Activated CD8-positive, alpha-beta memory T cell treated with anti-CD3 and anti-CD28 coated beads, Interleukin-2, amount 50 U/mL, for 24 hours (primary cell): Measurements from ENCODE around the gene RHOT1.
"Not testable (repeated sequence)": the region's sequence is repeated elsewhere in the genome, so short reads cannot be mapped to it uniquely, and the experiment has no call there.

Experiments
- DNase-seq: peaks from one replicate; pipeline ENCODE4 v3.0.0-alpha.2; 2020; ENCODE audit errors: extremely low read depth

Gene RHOT1

GRCh38 chr17:32227910-32228309, 85.6 kb downstream of the RHOT1 start:
- DNase-seq: no peak

- no peak for DNase-seq
Measured at GRCh38 chr17:32235588-32235987, 93.3 kb downstream of the RHOT1 start.

- DNase-seq: no peak
Measured at GRCh38 chr17:32239456-32239855, 97.2 kb downstream of the RHOT1 start.

GRCh38 chr17:32240750-32241149, 98.4 kb downstream of the RHOT1 start:
- DNase-seq: no peak

DNA sequence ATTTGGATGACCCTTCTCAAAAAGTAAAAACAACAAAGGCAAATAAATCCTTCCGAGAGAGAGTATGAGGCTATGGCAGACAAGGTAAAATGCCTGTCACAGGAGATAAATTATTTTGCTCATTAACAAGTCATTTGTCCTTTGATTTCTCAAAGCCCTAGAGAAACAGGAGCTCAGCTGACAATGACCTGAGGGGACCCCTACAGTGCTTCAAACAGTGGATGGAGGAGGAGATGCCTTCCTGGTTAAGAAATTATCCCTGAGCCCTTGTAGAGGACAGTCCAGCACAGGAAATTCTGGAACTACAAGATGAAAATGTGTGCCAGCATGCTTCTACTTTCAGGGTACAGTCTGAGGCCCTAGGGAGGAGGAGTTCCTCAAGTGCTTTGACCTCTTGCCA, 99.3 kb downstream of the RHOT1 start:
- DNase-seq: no peak

DNA sequence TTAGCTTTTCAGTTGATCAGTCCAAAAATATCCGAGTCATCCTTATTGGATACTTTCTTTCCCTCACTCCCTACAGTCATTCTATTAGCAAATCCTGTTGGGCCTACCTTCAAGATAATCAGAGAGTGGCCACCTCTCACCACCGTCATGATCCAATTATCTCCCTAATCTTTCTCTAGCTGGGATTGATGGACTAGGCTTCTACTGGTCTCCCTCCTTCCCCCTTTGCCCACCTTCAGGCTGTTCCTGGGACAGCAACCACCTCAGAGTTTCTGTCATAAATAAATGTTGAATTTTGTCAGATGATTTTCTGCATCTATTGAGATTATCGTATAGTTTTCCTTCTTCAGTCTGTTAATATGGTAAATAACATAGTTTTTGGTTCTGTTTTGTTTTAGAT, 107.2 kb downstream of the RHOT1 start:
- no peak for DNase-seq

DNA sequence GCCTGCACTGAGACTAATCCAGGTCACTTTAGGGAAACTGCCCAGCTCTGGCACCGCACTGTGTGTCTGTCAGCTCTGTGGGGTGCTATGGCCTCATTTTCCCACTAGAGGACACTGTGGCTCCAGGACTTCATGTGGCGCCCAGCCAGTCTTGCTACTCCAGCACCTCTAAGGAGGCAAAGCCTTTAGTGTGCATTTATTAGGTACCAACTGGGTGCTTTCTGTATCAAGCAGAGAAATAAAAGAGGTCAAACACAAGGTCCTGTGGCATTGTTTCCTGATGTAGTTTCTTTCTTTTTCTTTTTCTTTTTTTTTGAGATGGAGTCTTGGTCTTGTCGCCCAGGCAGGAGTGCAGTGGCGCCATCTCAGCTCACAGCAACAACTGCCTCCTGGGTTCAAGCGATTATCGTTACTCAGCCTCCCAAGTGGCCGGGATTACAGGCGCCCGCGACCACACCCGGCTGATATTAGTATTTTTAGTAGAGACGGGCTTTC, 110.9 kb downstream of the RHOT1 start:
- DNase-seq: peak; percentile 28

DNA sequence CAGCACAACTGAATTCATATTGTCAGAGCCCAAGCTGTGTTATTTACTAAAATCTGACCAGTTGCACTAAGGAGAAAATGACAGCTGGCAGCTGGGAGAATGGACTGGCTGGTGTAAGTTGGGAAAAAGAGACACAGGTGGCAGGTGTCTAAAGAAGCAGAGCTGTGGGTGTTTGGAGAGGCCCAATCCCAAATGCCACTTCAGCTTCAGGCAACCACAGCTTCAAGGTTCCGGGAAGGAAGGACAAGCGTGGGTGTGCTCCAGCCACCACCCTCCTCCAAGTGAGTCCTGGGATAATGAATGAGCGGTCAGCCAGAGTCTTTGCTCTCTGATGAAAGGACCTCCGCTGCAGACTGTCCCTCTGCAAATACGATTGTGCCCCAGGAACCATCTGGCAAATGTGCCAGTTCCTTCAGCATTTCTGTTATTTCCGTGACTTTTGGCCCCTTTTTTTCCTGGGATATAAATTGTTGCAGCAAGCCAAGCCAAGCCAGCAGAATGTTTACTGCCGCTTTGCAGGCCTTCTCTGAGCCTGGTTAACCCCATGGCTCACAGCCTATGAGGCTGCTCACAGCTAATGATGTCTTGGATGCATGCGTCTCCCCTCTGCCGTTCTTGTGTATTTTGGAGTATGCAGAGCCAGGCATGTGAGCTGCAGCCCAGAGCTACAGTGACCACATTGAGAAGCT, 113.9 kb downstream of the RHOT1 start:
- DNase-seq: no peak

DNA sequence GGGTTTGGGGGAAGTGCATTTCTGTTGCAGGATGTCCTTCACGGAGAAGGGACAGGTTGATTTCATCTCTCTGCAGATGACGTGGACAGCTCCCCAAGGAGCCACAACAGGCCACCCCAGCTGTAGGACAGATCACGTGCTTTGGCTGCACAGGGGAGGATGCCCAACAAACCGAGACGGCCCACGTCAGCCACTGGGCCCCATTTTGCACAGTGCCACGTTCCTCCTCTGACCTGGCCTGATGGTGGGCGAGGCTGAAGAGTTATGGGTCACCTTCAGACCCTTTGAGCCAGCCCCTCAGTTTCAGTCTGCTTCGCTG, 114.4 kb downstream of the RHOT1 start:
- no peak for DNase-seq

DNA sequence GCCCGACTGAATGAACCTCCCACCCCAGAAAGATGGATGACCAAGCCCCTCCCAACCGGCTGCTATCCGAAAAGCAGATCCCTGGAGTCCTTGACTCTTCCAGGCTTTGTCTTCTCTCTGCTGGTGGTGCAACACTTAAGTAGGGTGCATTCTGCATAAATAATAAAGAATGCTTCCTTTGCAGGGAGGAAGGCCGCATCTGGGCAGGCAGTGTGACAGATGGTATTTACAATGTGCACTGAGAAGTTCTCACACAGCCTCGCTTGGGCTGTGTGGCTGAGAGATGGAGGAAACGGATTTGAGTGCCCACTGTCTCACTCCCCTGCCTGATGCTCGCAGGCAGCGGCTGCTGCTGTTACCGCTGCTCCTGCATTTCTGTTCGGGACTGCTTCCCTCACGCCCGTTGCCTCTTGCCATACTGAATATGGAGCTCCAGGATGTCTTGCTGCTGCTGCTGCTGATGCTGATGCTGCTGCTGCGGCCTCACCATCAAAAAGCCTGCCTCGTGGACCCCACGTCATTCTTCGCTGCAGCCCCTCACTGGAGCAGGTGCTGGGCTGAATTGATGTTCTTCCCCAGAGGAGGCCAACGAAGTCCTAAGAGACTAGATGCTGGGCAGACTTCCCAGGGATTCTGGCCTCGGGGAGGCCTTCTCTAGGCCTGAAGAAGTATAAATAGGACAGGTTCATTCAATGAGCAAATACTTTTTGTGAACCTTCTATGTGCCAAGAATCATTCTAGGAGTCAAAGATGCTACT, 116.3 kb downstream of the RHOT1 start:
- no peak for DNase-seq

- DNase-seq: no peak
Measured at GRCh38 chr17:32259586-32259985, 117.3 kb downstream of the RHOT1 start.

DNA sequence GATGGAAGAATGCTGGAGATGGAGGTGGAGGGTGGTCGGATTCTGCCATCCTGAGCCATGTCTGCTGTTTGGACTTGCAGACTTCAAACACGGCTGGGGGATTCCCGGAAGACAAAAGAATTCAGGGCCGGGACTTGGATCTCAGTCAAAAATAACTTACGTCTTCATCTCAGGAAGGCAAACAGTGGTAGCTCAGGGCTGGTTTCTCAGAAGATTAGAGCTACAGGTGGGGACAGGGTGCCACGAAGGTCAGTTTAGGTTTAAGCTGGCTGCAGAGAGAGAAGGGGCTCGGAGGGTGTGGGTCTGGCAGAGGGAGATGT, 119.1 kb downstream of the RHOT1 start:
- no peak for DNase-seq

DNA sequence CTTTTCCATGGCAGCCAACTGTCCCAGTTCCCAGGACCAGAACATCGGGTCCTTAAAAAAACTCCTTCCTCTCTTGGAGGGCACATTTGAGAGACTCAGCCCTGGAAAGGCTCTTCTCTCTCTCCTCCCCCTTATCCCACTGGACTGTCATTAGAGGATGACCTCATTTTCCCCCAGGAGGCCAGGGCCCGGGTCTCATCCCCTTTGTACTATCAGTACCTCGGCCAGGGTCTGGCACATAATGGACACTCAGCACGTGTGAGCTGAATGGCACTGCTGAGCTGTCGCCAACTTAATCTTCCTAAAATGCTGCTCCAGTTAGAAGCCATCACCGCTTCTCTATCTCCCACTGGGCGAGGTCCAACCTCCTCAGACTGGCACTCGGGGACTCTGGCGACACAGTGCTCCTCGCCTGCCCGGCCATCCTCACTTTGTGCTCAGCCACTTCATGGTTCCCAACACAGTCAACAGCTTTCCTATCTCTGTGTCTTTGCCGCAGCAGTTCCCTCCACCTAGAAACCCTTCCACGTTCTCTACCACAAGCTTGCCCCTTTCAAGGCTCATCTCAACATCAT, 119.7 kb downstream of the RHOT1 start:
- DNase-seq: no peak

GRCh38 chr17:32263515-32263914, 121.2 kb downstream of the RHOT1 start:
- not testable (repeated sequence) for DNase-seq

DNA sequence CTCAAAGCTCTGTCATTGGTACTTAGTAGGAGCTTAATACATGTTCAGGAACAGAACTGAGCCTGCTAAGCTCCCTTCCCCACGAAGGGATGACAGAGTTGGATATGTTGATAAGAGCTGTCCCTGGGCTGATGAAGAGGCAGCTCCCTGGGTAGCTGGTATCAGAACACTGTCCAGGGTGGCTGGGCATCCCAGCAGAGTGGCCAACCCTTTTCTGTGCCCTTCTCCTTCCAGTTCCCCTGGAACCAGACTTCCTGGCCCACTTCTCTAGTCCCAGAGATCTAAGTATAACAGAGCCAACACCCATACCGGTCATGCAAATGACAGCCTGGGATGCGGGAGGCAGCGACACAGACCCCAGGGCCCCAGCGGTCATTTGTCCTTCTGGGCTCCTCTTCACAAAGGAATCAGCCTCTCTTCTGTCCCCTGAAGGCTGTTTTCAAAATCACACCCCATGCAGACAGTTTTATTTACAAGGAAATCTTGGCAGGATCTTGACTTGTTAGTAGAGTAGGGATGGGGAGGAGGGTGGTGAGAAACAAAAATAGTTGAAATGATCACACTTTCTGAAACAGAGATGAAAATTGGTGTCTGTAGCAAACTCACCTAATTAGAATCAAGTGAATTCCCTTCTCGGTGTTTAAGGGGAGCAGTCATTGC, 122.0 kb downstream of the RHOT1 start:
- no peak for DNase-seq

DNA sequence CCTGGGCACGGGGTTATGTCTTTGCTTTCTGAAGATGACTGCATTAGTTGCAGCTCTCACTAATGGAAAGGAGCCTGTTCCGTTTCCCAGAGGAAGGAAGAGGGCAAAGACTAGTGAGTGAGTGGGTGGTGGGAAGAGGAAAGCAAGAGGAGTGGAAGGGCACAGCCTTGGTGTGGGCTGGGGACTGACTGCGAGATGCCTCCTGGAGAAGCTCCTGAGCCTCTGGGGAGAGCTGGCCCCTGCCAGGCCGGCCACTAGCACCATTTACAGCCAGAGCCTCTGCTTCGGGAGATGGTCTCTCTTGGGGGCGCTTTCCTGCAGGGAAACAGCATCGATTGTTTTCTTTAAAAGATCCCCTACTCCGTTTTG, 122.5 kb downstream of the RHOT1 start:
- no peak for DNase-seq

- no peak for DNase-seq
Measured at GRCh38 chr17:32265192-32265923, 123.1 kb downstream of the RHOT1 start, which contains the start of gene RHBDL3. TSS of gene RHBDL3 (plus strand) at chr17:32265832. CDS start at chr17:32266190, 358 bp downstream.

- no peak for DNase-seq
Measured at GRCh38 chr17:32266051-32266388, 123.7 kb downstream of the RHOT1 start.

GRCh38 chr17:32266389-32267301, 124.3 kb downstream of the RHOT1 start:
- DNase-seq: no peak

DNA sequence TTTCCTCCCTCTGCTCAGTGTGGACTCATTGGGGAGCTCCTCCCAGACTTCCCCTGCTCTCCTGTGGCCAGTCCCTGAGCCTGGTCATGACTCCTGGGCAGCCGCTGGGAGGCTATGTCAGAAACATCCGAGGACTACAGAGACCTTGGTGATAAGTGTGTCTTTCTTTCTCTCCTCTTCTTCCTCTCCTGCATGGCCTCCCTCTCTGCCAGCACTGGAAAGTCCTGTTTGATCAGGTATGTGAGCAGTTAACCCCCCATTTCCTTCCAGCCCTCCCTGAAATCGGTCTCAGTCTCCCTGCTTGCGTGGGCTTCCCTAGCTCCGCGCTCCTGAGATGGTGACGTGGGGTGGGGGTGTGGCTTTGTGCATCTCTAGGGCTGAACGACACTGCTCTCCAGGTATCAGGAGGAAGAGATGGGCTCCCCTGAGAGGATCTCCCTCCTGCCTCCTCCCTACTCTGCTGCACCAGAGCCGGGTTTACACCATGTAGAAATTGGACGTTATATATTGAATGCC, 125.4 kb downstream of the RHOT1 start:
- DNase-seq: no peak
